ENCODE measurements around the gene KIF5A.
"Not testable (repeated sequence)": the region's sequence is repeated elsewhere in the genome, so short reads cannot be mapped to it uniquely, and the experiment has no call there.

The KIF5A gene

GRCh38 chr12:57554897-57555296 lies 5.1 kb downstream of the KIF5A start:
- no peaks in the 10 kb centered on the region for H3K36me3 ChIP-seq (ENCODE audit: control insufficient read depth in 1 of 2, insufficient read depth in 2 of 2, low read length in 2 of 2)
- H3K27me3 ChIP-seq (ENCODE audit: control insufficient read depth in 1 of 2, insufficient read depth in 2 of 2, low read length in 2 of 2), result peaks cover 16 to 21% of the 10 kb centered on the region in 2 donors
- no peak overlapping the region for H3K4me3 ChIP-seq (ENCODE audit: low read depth in 1 of 2, low read length in 2 of 2)
- H3K9ac ChIP-seq (ENCODE audit: low read depth in 1 of 2, low read length in 2 of 2), result no peak overlapping the region
- H3K27ac ChIP-seq (ENCODE audit: low read depth, low read length), result no peak overlapping the region
- H3K9me3 ChIP-seq (ENCODE audit: control insufficient read depth in 1 of 2, low read length in 2 of 2), result no peaks in the 10 kb centered on the region
- no peaks in the 10 kb centered on the region for H3K4me1 ChIP-seq (ENCODE audit: control insufficient read depth in 1 of 2, insufficient read depth in 2 of 2, low read length in 2 of 2)

DNA sequence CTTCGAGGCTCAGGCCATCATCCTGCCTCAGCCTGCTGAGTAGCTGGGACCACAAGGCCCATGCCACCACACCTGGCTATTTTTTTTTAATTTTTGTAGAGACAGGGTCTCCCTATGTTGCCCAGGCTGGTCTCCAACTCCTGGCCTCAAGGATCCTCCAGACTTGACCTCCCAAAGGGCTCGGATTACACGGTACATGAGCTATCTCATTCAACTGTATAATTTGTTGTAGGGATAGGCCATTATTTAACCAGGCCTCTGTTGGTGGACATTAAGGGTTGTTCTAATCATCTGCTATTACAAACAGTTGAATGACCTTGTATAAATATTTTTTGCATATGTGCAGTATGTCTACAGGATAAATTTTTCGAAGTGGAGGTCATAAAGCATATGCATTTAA lies 9.0 kb downstream of the KIF5A start:
- Histone ChIP-seq H3K4me1 (ENCODE audit: control insufficient read depth in 1 of 2, insufficient read depth in 2 of 2, low read length in 2 of 2) (no peaks in the 10 kb centered on the region), H3K27me3 (ENCODE audit: control insufficient read depth in 1 of 2, insufficient read depth in 2 of 2, low read length in 2 of 2) (peaks cover 0 to 8% of the 10 kb centered on the region in 2 donors), H3K27ac (ENCODE audit: low read depth, low read length) (no peak overlapping the region), H3K36me3 (ENCODE audit: control insufficient read depth in 1 of 2, insufficient read depth in 2 of 2, low read length in 2 of 2) (no peaks in the 10 kb centered on the region), H3K9me3 (ENCODE audit: control insufficient read depth in 1 of 2, low read length in 2 of 2) (no peaks in the 10 kb centered on the region), H3K9ac (ENCODE audit: low read depth in 1 of 2, low read length in 2 of 2) (no peak overlapping the region), H3K4me3 (ENCODE audit: low read depth in 1 of 2, low read length in 2 of 2) (no peak overlapping the region)

DNA sequence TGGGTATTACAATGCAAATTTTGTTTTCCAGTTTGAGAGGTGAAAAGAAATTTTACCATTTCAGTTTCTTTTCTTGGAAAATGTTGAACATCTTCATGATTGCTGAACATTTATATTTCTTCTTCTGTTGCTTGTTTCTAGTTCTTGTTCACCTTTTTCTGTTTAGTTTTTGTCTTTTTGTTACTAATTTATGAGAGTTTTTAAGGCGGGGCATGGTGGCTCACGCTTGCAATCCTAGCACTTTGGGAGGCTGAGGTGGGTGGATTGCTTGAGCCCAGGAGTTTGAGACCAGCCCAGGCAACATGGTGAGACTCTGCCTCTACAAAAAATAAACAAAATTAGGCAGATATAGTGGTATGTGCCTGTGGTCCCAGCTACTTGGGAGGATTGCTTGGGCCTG lies 10.7 kb downstream of the KIF5A start:
- H3K4me3 ChIP-seq (ENCODE audit: low read depth in 1 of 2, low read length in 2 of 2), result no peak overlapping the region
- no peak overlapping the region for H3K27ac ChIP-seq (ENCODE audit: low read depth, low read length)
- H3K9ac ChIP-seq (ENCODE audit: low read depth in 1 of 2, low read length in 2 of 2), result no peak overlapping the region
- no peaks in the 10 kb centered on the region for H3K36me3 ChIP-seq (ENCODE audit: control insufficient read depth in 1 of 2, insufficient read depth in 2 of 2, low read length in 2 of 2)
- H3K27me3 ChIP-seq (ENCODE audit: control insufficient read depth in 1 of 2, insufficient read depth in 2 of 2, low read length in 2 of 2), result peaks cover 0 to 5% of the 10 kb centered on the region in 2 donors
- no peaks in the 10 kb centered on the region for H3K4me1 ChIP-seq (ENCODE audit: control insufficient read depth in 1 of 2, insufficient read depth in 2 of 2, low read length in 2 of 2)
- no peaks in the 10 kb centered on the region for H3K9me3 ChIP-seq (ENCODE audit: control insufficient read depth in 1 of 2, low read length in 2 of 2)

DNA sequence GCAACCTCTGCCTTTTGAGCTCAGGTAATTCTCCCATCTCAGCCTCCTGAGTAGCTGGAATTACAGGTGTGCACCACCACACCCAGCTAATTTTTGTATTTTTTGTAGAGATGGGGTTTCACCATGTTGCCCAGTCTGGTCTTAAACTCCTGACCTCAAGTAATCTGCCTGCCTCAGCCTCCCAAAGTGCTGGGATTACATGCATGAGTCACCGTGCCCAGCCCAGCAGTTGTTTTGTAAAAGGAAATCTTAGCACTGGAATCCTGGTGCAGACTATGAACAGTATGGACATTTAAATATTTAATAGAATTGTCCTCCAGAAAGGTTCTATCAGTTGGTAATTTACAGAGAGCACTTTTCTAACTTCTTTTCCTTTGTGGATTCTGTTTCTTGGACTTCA lies 11.3 kb downstream of the KIF5A start:
- not testable (repeated sequence) for H3K36me3 ChIP-seq (ENCODE audit: control insufficient read depth in 1 of 2, insufficient read depth in 2 of 2, low read length in 2 of 2); H3K4me1 ChIP-seq (ENCODE audit: control insufficient read depth in 1 of 2, insufficient read depth in 2 of 2, low read length in 2 of 2); H3K27ac ChIP-seq (ENCODE audit: low read depth, low read length); H3K9ac ChIP-seq (ENCODE audit: low read depth in 1 of 2, low read length in 2 of 2); H3K4me3 ChIP-seq (ENCODE audit: low read depth in 1 of 2, low read length in 2 of 2); H3K9me3 ChIP-seq (ENCODE audit: control insufficient read depth in 1 of 2, low read length in 2 of 2); H3K27me3 ChIP-seq (ENCODE audit: control insufficient read depth in 1 of 2, insufficient read depth in 2 of 2, low read length in 2 of 2)

- H3K27ac ChIP-seq (ENCODE audit: low read depth, low read length), result no peak overlapping the region
- no peak overlapping the region for H3K9ac ChIP-seq (ENCODE audit: low read depth in 1 of 2, low read length in 2 of 2)
- H3K36me3 ChIP-seq (ENCODE audit: control insufficient read depth in 1 of 2, insufficient read depth in 2 of 2, low read length in 2 of 2), result no peaks in the 10 kb centered on the region
- peaks cover 0 to 5% of the 10 kb centered on the region in 2 donors for H3K27me3 ChIP-seq (ENCODE audit: control insufficient read depth in 1 of 2, insufficient read depth in 2 of 2, low read length in 2 of 2)
- H3K4me1 ChIP-seq (ENCODE audit: control insufficient read depth in 1 of 2, insufficient read depth in 2 of 2, low read length in 2 of 2), result no peaks in the 10 kb centered on the region
- no peaks in the 10 kb centered on the region for H3K9me3 ChIP-seq (ENCODE audit: control insufficient read depth in 1 of 2, low read length in 2 of 2)
- H3K4me3 ChIP-seq (ENCODE audit: low read depth in 1 of 2, low read length in 2 of 2), result no peak overlapping the region
Observed at GRCh38 chr12:57563358-57563757, 13.5 kb downstream of the KIF5A start.

DNA sequence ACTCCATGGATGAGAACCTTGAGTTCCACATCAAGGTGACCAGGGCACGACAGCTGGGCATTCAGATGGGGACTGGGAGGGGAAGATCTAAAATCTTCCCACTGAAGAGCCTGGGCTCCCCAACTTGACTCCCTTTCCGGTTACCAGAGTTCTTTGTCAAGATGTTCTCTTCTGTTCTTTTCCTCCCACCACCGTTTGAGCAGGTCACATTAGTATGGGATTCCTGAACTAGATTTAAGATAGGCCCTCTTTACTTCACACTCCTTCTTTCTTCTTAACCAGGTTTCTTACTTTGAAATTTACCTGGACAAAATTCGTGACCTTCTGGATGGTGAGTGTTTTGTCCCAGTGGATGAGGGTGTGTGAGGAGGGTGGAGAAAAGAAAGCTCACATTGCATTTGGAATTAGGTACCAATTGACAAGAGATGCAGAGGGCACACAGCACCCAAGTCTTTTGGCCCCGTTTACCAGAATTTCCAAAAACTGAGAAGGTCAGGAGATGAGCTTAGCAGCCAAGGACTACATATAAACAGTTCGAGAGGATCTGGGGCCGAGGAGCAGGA lies 14.4 kb downstream of the KIF5A start:
- H3K27me3 ChIP-seq (ENCODE audit: control insufficient read depth in 1 of 2, insufficient read depth in 2 of 2, low read length in 2 of 2), result peaks cover 0 to 5% of the 10 kb centered on the region in 2 donors
- H3K27ac ChIP-seq (ENCODE audit: low read depth, low read length), result no peak overlapping the region
- H3K9ac ChIP-seq (ENCODE audit: low read depth in 1 of 2, low read length in 2 of 2), result no peak overlapping the region

GRCh38 chr12:57568838-57569237 lies 19.0 kb downstream of the KIF5A start:
- H3K27me3 ChIP-seq (ENCODE audit: control insufficient read depth in 1 of 2, insufficient read depth in 2 of 2, low read length in 2 of 2), result no peaks in the 10 kb centered on the region
- H3K4me1 ChIP-seq (ENCODE audit: control insufficient read depth in 1 of 2, insufficient read depth in 2 of 2, low read length in 2 of 2), result no peaks in the 10 kb centered on the region
- H3K9me3 ChIP-seq (ENCODE audit: control insufficient read depth in 1 of 2, low read length in 2 of 2), result no peaks in the 10 kb centered on the region
- H3K36me3 ChIP-seq (ENCODE audit: control insufficient read depth in 1 of 2, insufficient read depth in 2 of 2, low read length in 2 of 2), result no peaks in the 10 kb centered on the region
- no peak overlapping the region for H3K9ac ChIP-seq (ENCODE audit: low read depth in 1 of 2, low read length in 2 of 2)
- H3K4me3 ChIP-seq (ENCODE audit: low read depth in 1 of 2, low read length in 2 of 2), result no peak overlapping the region
- no peak overlapping the region for H3K27ac ChIP-seq (ENCODE audit: low read depth, low read length)

More for the DNA sequence above, 14.4 kb downstream of the KIF5A start:
- Histone ChIP-seq H3K9me3 (ENCODE audit: control insufficient read depth in 1 of 2, low read length in 2 of 2) (no peaks in the 10 kb centered on the region), H3K4me3 (ENCODE audit: low read depth in 1 of 2, low read length in 2 of 2) (no peak overlapping the region), H3K4me1 (ENCODE audit: control insufficient read depth in 1 of 2, insufficient read depth in 2 of 2, low read length in 2 of 2) (no peaks in the 10 kb centered on the region), H3K36me3 (ENCODE audit: control insufficient read depth in 1 of 2, insufficient read depth in 2 of 2, low read length in 2 of 2) (no peaks in the 10 kb centered on the region)

DNA sequence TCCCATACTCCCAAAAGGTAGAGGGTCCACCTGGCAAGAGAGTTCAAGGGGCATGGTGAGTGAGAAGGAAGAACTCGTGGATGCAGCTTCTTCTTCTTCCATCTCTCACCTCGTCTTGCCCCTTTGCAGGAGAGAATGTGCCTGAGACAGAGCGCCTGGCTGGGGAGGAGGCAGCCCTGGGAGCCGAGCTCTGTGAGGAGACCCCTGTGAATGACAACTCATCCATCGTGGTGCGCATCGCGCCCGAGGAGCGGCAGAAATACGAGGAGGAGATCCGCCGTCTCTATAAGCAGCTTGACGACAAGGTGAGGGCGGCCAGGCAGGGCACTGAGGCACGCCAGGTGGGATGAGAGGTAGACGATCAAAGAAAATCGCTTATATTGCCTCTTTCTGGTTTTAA lies 20.0 kb downstream of the KIF5A start:
- H3K4me3 ChIP-seq (ENCODE audit: low read depth in 1 of 2, low read length in 2 of 2), result no peak overlapping the region
- no peaks in the 10 kb centered on the region for H3K4me1 ChIP-seq (ENCODE audit: control insufficient read depth in 1 of 2, insufficient read depth in 2 of 2, low read length in 2 of 2)
- no peaks in the 10 kb centered on the region for H3K36me3 ChIP-seq (ENCODE audit: control insufficient read depth in 1 of 2, insufficient read depth in 2 of 2, low read length in 2 of 2)
- no peaks in the 10 kb centered on the region for H3K9me3 ChIP-seq (ENCODE audit: control insufficient read depth in 1 of 2, low read length in 2 of 2)
- no peaks in the 10 kb centered on the region for H3K27me3 ChIP-seq (ENCODE audit: control insufficient read depth in 1 of 2, insufficient read depth in 2 of 2, low read length in 2 of 2)
- H3K9ac ChIP-seq (ENCODE audit: low read depth in 1 of 2, low read length in 2 of 2), result no peak overlapping the region
- H3K27ac ChIP-seq (ENCODE audit: low read depth, low read length), result no peak overlapping the region

DNA sequence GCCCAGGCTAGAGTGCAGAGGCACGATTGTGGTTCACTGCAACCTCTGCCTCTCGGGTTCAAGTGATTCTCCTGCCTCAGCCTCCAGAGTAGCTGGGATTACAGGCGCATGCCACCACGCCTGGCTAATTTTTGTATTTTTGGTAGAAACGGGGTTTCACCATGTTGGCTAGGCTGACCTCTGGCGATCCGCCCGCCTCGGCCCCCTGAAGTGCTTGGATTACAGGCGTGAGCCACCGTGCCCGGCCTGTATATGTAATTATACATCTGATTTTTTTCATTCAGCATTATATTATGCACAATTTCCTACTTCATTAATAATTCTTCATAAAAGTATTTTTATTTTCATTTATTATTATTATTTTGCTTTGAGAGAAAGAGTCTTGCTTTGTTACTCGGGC lies 20.6 kb downstream of the KIF5A start:
- H3K4me1 ChIP-seq (ENCODE audit: control insufficient read depth in 1 of 2, insufficient read depth in 2 of 2, low read length in 2 of 2); H3K4me3 ChIP-seq (ENCODE audit: low read depth in 1 of 2, low read length in 2 of 2); H3K27ac ChIP-seq (ENCODE audit: low read depth, low read length); H3K36me3 ChIP-seq (ENCODE audit: control insufficient read depth in 1 of 2, insufficient read depth in 2 of 2, low read length in 2 of 2); H3K9ac ChIP-seq (ENCODE audit: low read depth in 1 of 2, low read length in 2 of 2); H3K9me3 ChIP-seq (ENCODE audit: control insufficient read depth in 1 of 2, low read length in 2 of 2); H3K27me3 ChIP-seq (ENCODE audit: control insufficient read depth in 1 of 2, insufficient read depth in 2 of 2, low read length in 2 of 2): not testable (repeated sequence)

DNA sequence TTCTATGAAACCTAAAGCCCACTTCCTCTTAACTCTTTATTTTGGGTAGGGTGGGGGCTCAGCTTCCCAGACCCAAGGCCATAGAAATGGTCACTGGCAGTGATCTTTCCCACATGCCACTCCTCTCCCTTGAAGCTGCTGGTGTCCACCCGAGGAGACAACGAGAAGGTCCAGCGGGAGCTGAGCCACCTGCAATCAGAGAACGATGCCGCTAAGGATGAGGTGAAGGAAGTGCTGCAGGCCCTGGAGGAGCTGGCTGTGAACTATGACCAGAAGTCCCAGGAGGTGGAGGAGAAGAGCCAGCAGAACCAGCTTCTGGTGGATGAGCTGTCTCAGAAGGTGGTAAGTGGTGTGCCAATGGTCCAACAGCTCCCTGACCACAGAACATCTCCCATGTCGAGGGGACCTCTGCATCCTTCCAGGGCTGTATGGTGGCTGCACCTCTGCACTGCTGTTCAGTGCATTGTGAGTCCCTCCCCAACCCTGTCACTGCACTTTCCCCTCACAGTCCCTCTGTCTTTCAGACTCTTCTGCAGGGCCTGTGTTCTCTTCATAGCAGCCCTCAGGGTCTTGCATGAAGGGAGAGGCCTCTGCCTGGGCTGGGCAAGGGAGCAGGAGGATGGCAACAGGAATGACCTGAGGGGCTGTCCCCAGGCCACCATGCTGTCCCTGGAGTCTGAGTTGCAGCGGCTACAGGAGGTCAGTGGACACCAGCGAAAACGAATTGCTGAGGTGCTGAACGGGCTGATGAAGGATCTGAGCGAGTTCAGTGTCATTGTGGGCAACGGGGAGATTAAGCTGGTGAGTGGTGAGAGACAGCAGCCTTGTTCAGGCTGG lies 22.3 kb downstream of the KIF5A start:
- H3K4me1 ChIP-seq (ENCODE audit: control insufficient read depth in 1 of 2, insufficient read depth in 2 of 2, low read length in 2 of 2), result no peaks in the 10 kb centered on the region
- H3K9ac ChIP-seq (ENCODE audit: low read depth in 1 of 2, low read length in 2 of 2), result no peak overlapping the region
- no peak overlapping the region for H3K4me3 ChIP-seq (ENCODE audit: low read depth in 1 of 2, low read length in 2 of 2)
- no peaks in the 10 kb centered on the region for H3K36me3 ChIP-seq (ENCODE audit: control insufficient read depth in 1 of 2, insufficient read depth in 2 of 2, low read length in 2 of 2)
- H3K9me3 ChIP-seq (ENCODE audit: control insufficient read depth in 1 of 2, low read length in 2 of 2), result no peaks in the 10 kb centered on the region
- H3K27me3 ChIP-seq (ENCODE audit: control insufficient read depth in 1 of 2, insufficient read depth in 2 of 2, low read length in 2 of 2), result no peaks in the 10 kb centered on the region
- no peak overlapping the region for H3K27ac ChIP-seq (ENCODE audit: low read depth, low read length)

Measured in duodenal mucosa (tissue), 2 donors.